NK-92 (cell line): ENCODE results near the gene DYTN.

Experiments used
- DNase-seq: peaks from one replicate; lab custom pipeline; 2025; ENCODE audit not compliant: unreplicated experiment; lab: John Stamatoyannopoulos, UW

DYTN gene

GRCh38 chr2:206616151-206616550, 102.0 kb downstream of the DYTN start:
- no peak for DNase-seq

GRCh38 chr2:206615417-206616089, 102.6 kb downstream of the DYTN start:
- DNase-seq: no peak

GRCh38 chr2:206614811-206615210, 103.4 kb downstream of the DYTN start:
- no peak for DNase-seq

GRCh38 chr2:206611736-206612135, 106.5 kb downstream of the DYTN start:
- no peak for DNase-seq

- DNase-seq: no peak
Measured at GRCh38 chr2:206611191-206611590, 107.0 kb downstream of the DYTN start.

- no peak for DNase-seq
Measured at GRCh38 chr2:206610451-206610850, 107.7 kb downstream of the DYTN start.

- no peak for DNase-seq
Measured at GRCh38 chr2:206603243-206603642, 115.0 kb downstream of the DYTN start.
